SK-N-SH (cell line): ENCODE measurements around the gene SLC10A2. TPM values are rescaled to one million over a fixed set of nuclear protein-coding genes. Genes with fewer than 3 reads are reported as not detected.
A peak's percentile ranks its signal among the peaks of the same experiment; 100 is the strongest.

ENCODE experiments used
- CTCF ChIA-PET: fragments of 300-600, 350-600 bp; formaldehyde crosslinking; extraction: SDS; loops from one replicate; lab custom pipeline; 2021; lab: Yijun Ruan, JAX
- POLR2A ChIA-PET: fragments of 350-600 bp; sonication (Branson Sonifier 250); formaldehyde crosslinking; extraction: SDS; loops from one replicate; lab custom pipeline; 2020; ENCODE audit warnings: antibody characterized with exemption, inconsistent platforms; lab: Yijun Ruan, JAX
- DNase-seq: peaks from one replicate; pipeline ENCODE4 v3.0.0; 2012
- H2AFZ ChIP-seq: fragments of 200-600 bp; sonication (generic); 2 replicates; pipeline ENCODE4 v1.8.1; 2016; ENCODE audit warnings: antibody characterized with exemption, mild to moderate bottlenecking, low read depth
- H3F3A ChIP-seq: fragments of 200-600 bp; sonication (generic); replicated peaks from 2 replicates; pipeline ENCODE3; 2016; ENCODE audit warnings: antibody characterized with exemption, mild to moderate bottlenecking; ENCODE audit not compliant: insufficient read depth
- H3K27ac ChIP-seq, 2 experiments: fragments of 200-500 bp in 1 of 2; fragments of 200-600 bp in 1 of 2; sonication (Bioruptor generic) in 1 of 2; sonication (generic), shearing (Covaris generic) in 1 of 2; 2 replicates each; pipeline versions ENCODE4 v1.5.1 to v1.6.1; 2014 to 2016; ENCODE audit warnings: low read depth in 2 of 2, inconsistent platforms in 1 of 2, low read length in 1 of 2, mild to moderate bottlenecking in 1 of 2, mixed read lengths in 1 of 2
- H3K27me3 ChIP-seq: fragments of 200-600 bp; sonication (generic), shearing (Covaris generic); 2 replicates; pipeline ENCODE4 v1.6.1; 2016; ENCODE audit warnings: mixed run types; ENCODE audit not compliant: insufficient read depth
- H3K36me3 ChIP-seq, 2 experiments: fragments of 200-500 bp in 1 of 2; fragments of 200-600 bp in 1 of 2; sonication (Bioruptor generic) in 1 of 2; sonication (generic) in 1 of 2; replicated peaks in 1 of 2; 2 replicates each; pipeline versions ENCODE3 to v1.5.1; 2014 to 2016; ENCODE audit warnings: low read length in 1 of 2, mild to moderate bottlenecking in 1 of 2; ENCODE audit not compliant: insufficient read depth in 2 of 2, control insufficient read depth in 1 of 2
- H3K4me1 ChIP-seq, 2 experiments: fragments of 200-500 bp in 1 of 2; fragments of 200-600 bp in 1 of 2; sonication (Bioruptor generic) in 1 of 2; sonication (generic), shearing (Covaris generic) in 1 of 2; 2 replicates each; pipeline versions ENCODE4 v1.5.1 to v1.6.1; 2014 to 2016; ENCODE audit warnings: low read depth in 1 of 2, low read length in 1 of 2, mixed run types in 1 of 2; ENCODE audit not compliant: insufficient read depth in 2 of 2, control insufficient read depth in 1 of 2
- H3K4me2 ChIP-seq: fragments of 200-600 bp; sonication (generic), shearing (Covaris generic); 2 replicates; pipeline ENCODE4 v1.6.1; 2017; ENCODE audit warnings: mixed run types
- H3K4me3 ChIP-seq, 2 experiments: fragments of 200-500 bp in 1 of 2; fragments of 200-600 bp in 1 of 2; sonication (Bioruptor generic) in 1 of 2; sonication (generic), shearing (Covaris generic) in 1 of 2; 2 replicates each; pipeline versions ENCODE4 v1.5.1 to v1.8.1; 2014 to 2016; ENCODE audit warnings: low read depth in 2 of 2, inconsistent platforms in 1 of 2, low read length in 1 of 2, mild to moderate bottlenecking in 1 of 2, mixed read lengths in 1 of 2, moderate library complexity in 1 of 2
- H3K79me2 ChIP-seq: fragments of 200-600 bp; sonication (generic); 2 replicates; pipeline ENCODE4 v1.8.1; 2017; ENCODE audit warnings: mild to moderate bottlenecking; ENCODE audit not compliant: insufficient read depth
- H3K9ac ChIP-seq: fragments of 200-600 bp; sonication (generic); 2 replicates; pipeline ENCODE4 v1.6.1; 2017; ENCODE audit warnings: mixed run types
- H3K9me2 ChIP-seq: fragments of 200-600 bp; sonication (generic); 2 replicates; pipeline ENCODE4 v1.6.1; 2017; ENCODE audit warnings: mixed run types
- H3K9me3 ChIP-seq: fragments of 200-600 bp; sonication (generic); 2 replicates; pipeline ENCODE4 v1.6.1; 2017; ENCODE audit warnings: mixed run types, mild to moderate bottlenecking, moderate library complexity
- H4K20me1 ChIP-seq: fragments of 200-600 bp; sonication (generic); 2 replicates; pipeline ENCODE4 v1.6.1; 2017; ENCODE audit warnings: mild to moderate bottlenecking, mixed run types; ENCODE audit not compliant: insufficient read depth
- ELF1 ChIP-seq: IDR thresholded peaks from 2 replicates; pipeline ENCODE4 v1.4.0; 2012
- EZH2phosphoT487 ChIP-seq: fragments of 200-600 bp; sonication (generic); IDR thresholded peaks from 2 replicates; pipeline ENCODE4 v1.6.1; 2017; ENCODE audit warnings: low read depth, mixed run types, mild to moderate bottlenecking, antibody characterized with exemption, moderate library complexity, borderline replicate concordance
- FOXJ3 ChIP-seq: sonication (generic); formaldehyde crosslinking; IDR thresholded peaks from 2 replicates; pipeline ENCODE4 v1.5.1; 2020; ENCODE audit warnings: mild to moderate bottlenecking, missing genetic modification reagents
- FOXM1 ChIP-seq: IDR thresholded peaks from 2 replicates; pipeline ENCODE4 v1.4.0; 2012; ENCODE audit warnings: low read depth, mild to moderate bottlenecking
- GABPA ChIP-seq: IDR thresholded peaks from 2 replicates; pipeline ENCODE4 v1.4.0; 2012; ENCODE audit warnings: low read depth, mild to moderate bottlenecking
- MXI1 ChIP-seq: IDR thresholded peaks from 2 replicates; pipeline ENCODE4 v1.6.1; 2012; ENCODE audit warnings: mild to moderate bottlenecking, low read depth, low read length, improper control_type of control experiment
- NFIC ChIP-seq: IDR thresholded peaks from 2 replicates; pipeline ENCODE4 v1.4.0; 2012; ENCODE audit warnings: borderline replicate concordance
- NRF1 ChIP-seq: IDR thresholded peaks from 2 replicates; pipeline ENCODE4 v1.6.1; 2012; ENCODE audit warnings: low read depth, mild to moderate bottlenecking, low read length
- PBX3 ChIP-seq: IDR thresholded peaks from 2 replicates; pipeline ENCODE4; 2012
- RAD21 ChIP-seq: IDR thresholded peaks from 2 replicates; pipeline ENCODE4 v1.6.1; 2012; ENCODE audit warnings: mild to moderate bottlenecking, low read length
- RFX5 ChIP-seq: IDR thresholded peaks from 2 replicates; pipeline ENCODE4 v1.6.1; 2012; ENCODE audit warnings: mild to moderate bottlenecking, improper control_type of control experiment, low read length
- TAF1 ChIP-seq: IDR thresholded peaks from 2 replicates; pipeline ENCODE4 v1.6.1; 2012; ENCODE audit warnings: low read depth, mild to moderate bottlenecking, low read length, moderate library complexity, borderline replicate concordance
- TEAD4 ChIP-seq: IDR thresholded peaks from 2 replicates; pipeline ENCODE4 v1.4.0; 2012; ENCODE audit warnings: mild to moderate bottlenecking, borderline replicate concordance; ENCODE audit not compliant: insufficient read depth
- YY1 ChIP-seq: IDR thresholded peaks from 2 replicates; pipeline ENCODE4 v1.4.0; 2012; ENCODE audit warnings: low read depth, mild to moderate bottlenecking
- WGBS: methylation state at CpG from one replicate; pipeline ENCODE4 v1.1.6; 2017; ENCODE audit warnings: low lambda C conversion rate; 5-methylcytosine and 5-hydroxymethylcytosine counted together
- polyA plus RNA-seq, 3 experiments: library from polyadenylated mRNA; depleted of rRNA; stranded (reverse); fragments of >200 nt; gene quantifications; 2 replicates each; pipeline ENCODE4 v1.2.3, GENCODE V29; 2012
- TF ChIP-seq, protein P1 (sequence below): fragments of 200-600 bp; sonication (generic); IDR thresholded peaks from 2 replicates; pipeline ENCODE4 v1.6.1; 2017; ENCODE audit warnings: antibody characterized with exemption, mild to moderate bottlenecking, moderate library complexity
- TF ChIP-seq, protein P2 (sequence below): IDR thresholded peaks from 2 replicates; pipeline ENCODE4 v1.6.1; 2012; ENCODE audit warnings: mild to moderate bottlenecking, low read depth, low read length, moderate library complexity
- TF ChIP-seq, protein P3 (sequence below): IDR thresholded peaks from 2 replicates; pipeline ENCODE4 v1.4.0; 2012; ENCODE audit warnings: low read depth

Gene SLC10A2
- polyA plus RNA-seq, 1 of the 3 experiments (the other 2 are of a cell fraction): not detected

- no peak overlapping the region for H3K27ac ChIP-seq
- peak; percentile 27; the same call in 1 of the 2 replicates for TF ChIP-seq MXI1
- no peak for TF ChIP-seq NRF1
- TF ChIP-seq, protein P1, sequence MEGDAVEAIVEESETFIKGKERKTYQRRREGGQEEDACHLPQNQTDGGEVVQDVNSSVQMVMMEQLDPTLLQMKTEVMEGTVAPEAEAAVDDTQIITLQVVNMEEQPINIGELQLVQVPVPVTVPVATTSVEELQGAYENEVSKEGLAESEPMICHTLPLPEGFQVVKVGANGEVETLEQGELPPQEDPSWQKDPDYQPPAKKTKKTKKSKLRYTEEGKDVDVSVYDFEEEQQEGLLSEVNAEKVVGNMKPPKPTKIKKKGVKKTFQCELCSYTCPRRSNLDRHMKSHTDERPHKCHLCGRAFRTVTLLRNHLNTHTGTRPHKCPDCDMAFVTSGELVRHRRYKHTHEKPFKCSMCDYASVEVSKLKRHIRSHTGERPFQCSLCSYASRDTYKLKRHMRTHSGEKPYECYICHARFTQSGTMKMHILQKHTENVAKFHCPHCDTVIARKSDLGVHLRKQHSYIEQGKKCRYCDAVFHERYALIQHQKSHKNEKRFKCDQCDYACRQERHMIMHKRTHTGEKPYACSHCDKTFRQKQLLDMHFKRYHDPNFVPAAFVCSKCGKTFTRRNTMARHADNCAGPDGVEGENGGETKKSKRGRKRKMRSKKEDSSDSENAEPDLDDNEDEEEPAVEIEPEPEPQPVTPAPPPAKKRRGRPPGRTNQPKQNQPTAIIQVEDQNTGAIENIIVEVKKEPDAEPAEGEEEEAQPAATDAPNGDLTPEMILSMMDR: no peak
- WGBS: 7% methylated on average over 2 of the region's 2 CpGs
- no peak overlapping the region for H3K9ac ChIP-seq
- H3F3A ChIP-seq: no peaks in the 10 kb centered on the region
- DNase-seq: peak; percentile 14
- no peaks in the 10 kb centered on the region for H3K36me3 ChIP-seq
- H3K9me2 ChIP-seq: no peaks in the 10 kb centered on the region
- peaks cover 0 to 5% of the 10 kb centered on the region in 2 experiments; a peak in 1 of 4 replicates for H3K4me1 ChIP-seq
- no peaks in the 10 kb centered on the region for H4K20me1 ChIP-seq
- CTCF ChIA-PET: no interaction called here
- no peak overlapping the region for H2AFZ ChIP-seq
- H3K79me2 ChIP-seq: no peaks in the 10 kb centered on the region
- H3K4me2 ChIP-seq: no peak overlapping the region
- POLR2A ChIA-PET: no interaction called here
- H3K4me3 ChIP-seq: no peak overlapping the region
- no peaks in the 10 kb centered on the region for H3K9me3 ChIP-seq
- no peaks in the 10 kb centered on the region for H3K27me3 ChIP-seq
Observed at GRCh38 chr13:103101500-103101899, 35.3 kb upstream of the SLC10A2 start.

DNA sequence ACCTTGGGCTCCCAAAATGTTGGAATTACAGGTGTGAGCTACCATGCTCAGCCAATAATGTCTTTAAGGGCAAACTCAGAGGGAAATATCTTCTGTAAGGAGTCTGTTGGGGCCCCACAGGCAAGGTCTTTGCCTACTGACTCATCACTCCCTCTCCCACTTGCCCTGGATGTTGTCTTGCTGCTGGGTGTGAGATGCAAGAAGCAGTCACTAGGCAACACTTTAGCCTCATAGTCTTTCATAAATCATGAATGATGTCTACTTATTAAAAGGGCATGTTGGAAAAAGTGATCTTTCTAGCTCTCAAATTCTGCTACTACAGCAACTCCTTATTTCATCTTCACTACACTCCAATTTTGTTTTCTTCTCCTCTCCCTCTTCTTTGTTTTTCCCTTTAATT is 34.6 kb upstream of the SLC10A2 start:
- no peak for DNase-seq
- no peaks in the 10 kb centered on the region for H3K9me2 ChIP-seq
- no peaks in the 10 kb centered on the region for H3K36me3 ChIP-seq
- H3K27ac ChIP-seq: no peak overlapping the region
- no peak overlapping the region for H2AFZ ChIP-seq
- no peaks in the 10 kb centered on the region for H3K27me3 ChIP-seq
- no peaks in the 10 kb centered on the region for H3K9me3 ChIP-seq
- H3K4me3 ChIP-seq: no peak overlapping the region
- H3K79me2 ChIP-seq: no peaks in the 10 kb centered on the region
- H3K4me1 ChIP-seq: peaks cover 0 to 5% of the 10 kb centered on the region in 2 experiments; a peak in 1 of 4 replicates
- ChIA-PET CTCF (no interaction called here), POLR2A (no interaction called here)
- H3K4me2 ChIP-seq: no peak overlapping the region
- TF ChIP-seq FOXM1 (no peak), FOXJ3 (CRISPR knock-in tag) (no peak), ELF1 (no peak), RAD21 (no peak), TEAD4 (no peak), GABPA (no peak)
- no peaks in the 10 kb centered on the region for H3F3A ChIP-seq
- H4K20me1 ChIP-seq: no peaks in the 10 kb centered on the region
- H3K9ac ChIP-seq: no peak overlapping the region

- no peak overlapping the region for H3K4me2 ChIP-seq
- H3K79me2 ChIP-seq: no peaks in the 10 kb centered on the region
- no peak overlapping the region for H3K9ac ChIP-seq
- no peak for DNase-seq
- ChIA-PET POLR2A (no interaction called here), CTCF (no interaction called here)
- H3K36me3 ChIP-seq: no peaks in the 10 kb centered on the region
- no peaks in the 10 kb centered on the region for H4K20me1 ChIP-seq
- H3K4me3 ChIP-seq: no peak overlapping the region
- no peaks in the 10 kb centered on the region for H3F3A ChIP-seq
- H2AFZ ChIP-seq: no peak overlapping the region
- no peaks in the 10 kb centered on the region for H3K9me2 ChIP-seq
- H3K27me3 ChIP-seq: no peaks in the 10 kb centered on the region
- no peak overlapping the region for H3K27ac ChIP-seq
- no peaks in the 10 kb centered on the region for H3K9me3 ChIP-seq
- WGBS: 27% methylated on average over 5 of the region's 5 CpGs
- H3K4me1 ChIP-seq: peaks cover 0 to 5% of the 10 kb centered on the region in 2 experiments; a peak in 1 of 4 replicates
- TF ChIP-seq, protein P2, sequence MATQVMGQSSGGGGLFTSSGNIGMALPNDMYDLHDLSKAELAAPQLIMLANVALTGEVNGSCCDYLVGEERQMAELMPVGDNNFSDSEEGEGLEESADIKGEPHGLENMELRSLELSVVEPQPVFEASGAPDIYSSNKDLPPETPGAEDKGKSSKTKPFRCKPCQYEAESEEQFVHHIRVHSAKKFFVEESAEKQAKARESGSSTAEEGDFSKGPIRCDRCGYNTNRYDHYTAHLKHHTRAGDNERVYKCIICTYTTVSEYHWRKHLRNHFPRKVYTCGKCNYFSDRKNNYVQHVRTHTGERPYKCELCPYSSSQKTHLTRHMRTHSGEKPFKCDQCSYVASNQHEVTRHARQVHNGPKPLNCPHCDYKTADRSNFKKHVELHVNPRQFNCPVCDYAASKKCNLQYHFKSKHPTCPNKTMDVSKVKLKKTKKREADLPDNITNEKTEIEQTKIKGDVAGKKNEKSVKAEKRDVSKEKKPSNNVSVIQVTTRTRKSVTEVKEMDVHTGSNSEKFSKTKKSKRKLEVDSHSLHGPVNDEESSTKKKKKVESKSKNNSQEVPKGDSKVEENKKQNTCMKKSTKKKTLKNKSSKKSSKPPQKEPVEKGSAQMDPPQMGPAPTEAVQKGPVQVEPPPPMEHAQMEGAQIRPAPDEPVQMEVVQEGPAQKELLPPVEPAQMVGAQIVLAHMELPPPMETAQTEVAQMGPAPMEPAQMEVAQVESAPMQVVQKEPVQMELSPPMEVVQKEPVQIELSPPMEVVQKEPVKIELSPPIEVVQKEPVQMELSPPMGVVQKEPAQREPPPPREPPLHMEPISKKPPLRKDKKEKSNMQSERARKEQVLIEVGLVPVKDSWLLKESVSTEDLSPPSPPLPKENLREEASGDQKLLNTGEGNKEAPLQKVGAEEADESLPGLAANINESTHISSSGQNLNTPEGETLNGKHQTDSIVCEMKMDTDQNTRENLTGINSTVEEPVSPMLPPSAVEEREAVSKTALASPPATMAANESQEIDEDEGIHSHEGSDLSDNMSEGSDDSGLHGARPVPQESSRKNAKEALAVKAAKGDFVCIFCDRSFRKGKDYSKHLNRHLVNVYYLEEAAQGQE: no peak
- TF ChIP-seq EZH2phosphoT487 (no peak), YY1 (no peak), PBX3 (no peak), TAF1 (no peak), RFX5 (no peak), NFIC (no peak), FOXM1 (no peak)
- TF ChIP-seq, protein P3, sequence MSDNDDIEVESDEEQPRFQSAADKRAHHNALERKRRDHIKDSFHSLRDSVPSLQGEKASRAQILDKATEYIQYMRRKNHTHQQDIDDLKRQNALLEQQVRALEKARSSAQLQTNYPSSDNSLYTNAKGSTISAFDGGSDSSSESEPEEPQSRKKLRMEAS: no peak
Observed at GRCh38 chr13:103099722-103100293, 33.6 kb upstream of the SLC10A2 start.
